H1 (cell line): Measurements from ENCODE around the gene PRPF38A. TPM values are rescaled to one million over a fixed set of nuclear protein-coding genes. Genes with fewer than 3 reads are reported as not detected.

ENCODE experiments used
- polyA plus RNA-seq, 7 experiments: library from polyadenylated mRNA; depleted of rRNA in 3 of 7; stranded (reverse) in 5 of 7; unstranded in 2 of 7; fragments of >200 nt in 5 of 7; fragments of 200-250 nt in 2 of 7; gene quantifications; 1 replicate in 5 of 7; 2 replicates in 1 of 7; 4 replicates in 1 of 7; pipeline versions ENCODE4 v1.2.1 to v1.2.3, GENCODE V29; 2011 to 2013; ENCODE audit warnings: missing spikeins in 2 of 7, mixed read lengths in 2 of 7
- total RNA-seq: library from RNA; stranded (reverse); fragmentation: NEBNext Ultra II Directional; extraction: Animal tissue kit (Norgen Biotek cat#: 25700); gene quantifications from 2 replicates; pipeline ENCODE4 v1.2.1, GENCODE V29; 2021
- TF ChIP-seq, protein P1 (sequence below), 3 experiments: IDR thresholded peaks; 1 replicate in 2 of 3; 2 replicates in 1 of 3; pipeline versions ENCODE4 v1.5.1 to v1.6.1; 2011; ENCODE audit warnings: low read length in 3 of 3, mild to moderate bottlenecking in 3 of 3, inconsistent platforms in 2 of 3, low read depth in 1 of 3, moderate library complexity in 1 of 3; ENCODE audit not compliant: insufficient read depth in 1 of 3; ENCODE audit errors: control extremely low read depth in 1 of 3
- TF ChIP-seq, protein P2 (sequence below): IDR thresholded peaks from 2 replicates; pipeline ENCODE4 v1.6.1; 2011; ENCODE audit warnings: low read depth, mild to moderate bottlenecking, low read length; ENCODE audit not compliant: insufficient read depth

Gene PRPF38A
- total and polyA plus RNA-seq, 2 of the 8 experiments (the other 6 are each of a cell fraction or from before 2014, with no cell fraction given) = 25.6 to 76.2 TPM

DNA sequence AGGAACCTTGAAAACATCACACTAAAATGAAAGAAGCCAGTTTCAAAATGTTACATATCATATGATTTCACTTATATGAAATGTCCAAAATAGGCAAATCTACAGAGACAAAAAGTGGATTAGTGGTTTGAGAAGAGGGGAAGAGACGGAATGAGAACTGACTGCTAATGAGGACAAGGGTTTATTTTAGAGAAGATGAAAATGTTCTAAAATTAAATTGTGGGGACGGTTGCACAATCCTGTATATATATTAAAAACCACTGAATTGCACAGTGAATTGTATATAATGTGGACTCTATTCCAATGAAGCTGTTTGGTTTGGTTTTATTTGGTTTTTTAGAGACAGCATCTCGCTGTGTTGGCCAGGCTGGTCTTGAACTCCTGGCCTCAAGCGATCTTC, 35.6 kb downstream of the PRPF38A start (continued):
- TF ChIP-seq, protein P1, sequence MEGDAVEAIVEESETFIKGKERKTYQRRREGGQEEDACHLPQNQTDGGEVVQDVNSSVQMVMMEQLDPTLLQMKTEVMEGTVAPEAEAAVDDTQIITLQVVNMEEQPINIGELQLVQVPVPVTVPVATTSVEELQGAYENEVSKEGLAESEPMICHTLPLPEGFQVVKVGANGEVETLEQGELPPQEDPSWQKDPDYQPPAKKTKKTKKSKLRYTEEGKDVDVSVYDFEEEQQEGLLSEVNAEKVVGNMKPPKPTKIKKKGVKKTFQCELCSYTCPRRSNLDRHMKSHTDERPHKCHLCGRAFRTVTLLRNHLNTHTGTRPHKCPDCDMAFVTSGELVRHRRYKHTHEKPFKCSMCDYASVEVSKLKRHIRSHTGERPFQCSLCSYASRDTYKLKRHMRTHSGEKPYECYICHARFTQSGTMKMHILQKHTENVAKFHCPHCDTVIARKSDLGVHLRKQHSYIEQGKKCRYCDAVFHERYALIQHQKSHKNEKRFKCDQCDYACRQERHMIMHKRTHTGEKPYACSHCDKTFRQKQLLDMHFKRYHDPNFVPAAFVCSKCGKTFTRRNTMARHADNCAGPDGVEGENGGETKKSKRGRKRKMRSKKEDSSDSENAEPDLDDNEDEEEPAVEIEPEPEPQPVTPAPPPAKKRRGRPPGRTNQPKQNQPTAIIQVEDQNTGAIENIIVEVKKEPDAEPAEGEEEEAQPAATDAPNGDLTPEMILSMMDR (IDR thresholded peaks at IDR 0.05; ENCODE audit: control extremely low read depth in 1 of 3, insufficient read depth in 1 of 3, low read depth in 1 of 3, low read length in 3 of 3) = no peak
- TF ChIP-seq, protein P2, sequence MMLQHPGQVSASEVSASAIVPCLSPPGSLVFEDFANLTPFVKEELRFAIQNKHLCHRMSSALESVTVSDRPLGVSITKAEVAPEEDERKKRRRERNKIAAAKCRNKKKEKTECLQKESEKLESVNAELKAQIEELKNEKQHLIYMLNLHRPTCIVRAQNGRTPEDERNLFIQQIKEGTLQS = no peak
